Activated CD4-positive, alpha-beta memory T cell treated with anti-CD3 and anti-CD28 coated beads for 36 hours (primary cell): ENCODE measurements around the gene KRI1. TPM values are rescaled to one million over a fixed set of nuclear protein-coding genes. Genes with fewer than 3 reads are reported as not detected.
"Not testable (repeated sequence)": the region's sequence is repeated elsewhere in the genome, so short reads cannot be mapped to it uniquely, and the experiment has no call there.

ENCODE experiments used
- CTCF ChIA-PET: fragments of 350-600 bp; sonication (Branson Sonifier 250); formaldehyde crosslinking; loops from one replicate; lab custom pipeline; 2021; ENCODE audit warnings: antibody characterized with exemption, inconsistent platforms; lab: Charles Lee
- POLR2A ChIA-PET: fragments of 350-600 bp; sonication (Branson Sonifier 250); formaldehyde crosslinking; loops from one replicate; lab custom pipeline; 2021; ENCODE audit warnings: antibody characterized with exemption; lab: Charles Lee
- DNase-seq: peaks from one replicate; pipeline ENCODE4 v3.0.0-alpha.2; 2020
- H3K27ac Mint-ChIP-seq: one replicate; pipeline ENCODE4 v1.8.0; 2021; ENCODE audit warnings: mixed read lengths
- H3K27me3 Mint-ChIP-seq: one replicate; pipeline ENCODE4 v1.8.0; 2021; ENCODE audit warnings: mixed read lengths
- H3K36me3 Mint-ChIP-seq: one replicate; pipeline ENCODE4 v1.8.0; 2021; ENCODE audit warnings: mixed read lengths
- H3K4me1 Mint-ChIP-seq: one replicate; pipeline ENCODE4 v1.8.0; 2021; ENCODE audit warnings: low read depth, mixed read lengths
- H3K4me3 Mint-ChIP-seq: one replicate; pipeline ENCODE4 v1.8.0; 2021; ENCODE audit warnings: mild to moderate bottlenecking, mixed read lengths
- H3K9me3 Mint-ChIP-seq: one replicate; pipeline ENCODE4 v1.8.0; 2021; ENCODE audit warnings: mixed read lengths
- intact Hi-C: fragments of 100-400 bp; cut with micrococcal nuclease; formaldehyde crosslinking; loops from one replicate; pipeline ENCODE4 v1.15.1; 2023
- total RNA-seq, 2 experiments: library from RNA; stranded (reverse); gene quantifications; one replicate each; pipeline ENCODE4 v1.2.3, GENCODE V29; 2021

The KRI1 gene
- total RNA-seq, 2 experiments from 2014 or later = 46.2 to 52.3 TPM

DNA sequence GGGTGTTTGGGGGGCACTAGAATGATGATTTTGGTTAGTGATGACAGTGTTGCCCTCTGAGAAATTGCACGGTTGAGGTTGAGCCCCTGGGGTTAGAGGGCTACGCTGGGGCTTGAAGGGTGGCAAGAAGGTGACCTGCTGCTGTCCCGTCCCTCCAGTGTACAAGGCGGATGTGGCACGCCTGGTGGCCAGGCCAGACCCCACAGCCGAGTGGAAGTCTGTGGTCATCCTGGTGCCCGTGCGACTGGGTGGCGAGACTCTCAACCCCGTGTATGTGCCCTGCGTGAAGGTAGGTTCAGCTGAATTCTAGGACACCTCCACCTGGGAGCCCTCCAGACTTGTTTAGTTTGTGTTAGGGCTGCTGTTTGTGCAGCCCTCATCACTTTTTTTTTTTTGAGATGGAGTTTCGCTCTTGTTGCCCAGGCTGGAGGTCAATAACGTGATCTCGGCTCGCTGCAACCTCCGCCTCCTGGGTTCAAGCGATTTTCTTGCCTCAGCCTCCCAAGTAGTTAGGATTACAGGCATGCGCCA lies 17.0 kb downstream of the KRI1 start:
- intact Hi-C loops = no loop called here
- H3K4me1 Mint-ChIP-seq = peaks cover 25% of the 10 kb centered on the region
- POLR2A ChIA-PET = no interaction called here
- no peak overlapping the region for H3K4me3 Mint-ChIP-seq
- H3K9me3 Mint-ChIP-seq = no peaks in the 10 kb centered on the region
- DNase-seq = no peak
- H3K27me3 Mint-ChIP-seq = no peaks in the 10 kb centered on the region
- H3K27ac Mint-ChIP-seq = no peak overlapping the region
- CTCF ChIA-PET = no interaction called here
- peaks cover 25% of the 10 kb centered on the region for H3K36me3 Mint-ChIP-seq

DNA sequence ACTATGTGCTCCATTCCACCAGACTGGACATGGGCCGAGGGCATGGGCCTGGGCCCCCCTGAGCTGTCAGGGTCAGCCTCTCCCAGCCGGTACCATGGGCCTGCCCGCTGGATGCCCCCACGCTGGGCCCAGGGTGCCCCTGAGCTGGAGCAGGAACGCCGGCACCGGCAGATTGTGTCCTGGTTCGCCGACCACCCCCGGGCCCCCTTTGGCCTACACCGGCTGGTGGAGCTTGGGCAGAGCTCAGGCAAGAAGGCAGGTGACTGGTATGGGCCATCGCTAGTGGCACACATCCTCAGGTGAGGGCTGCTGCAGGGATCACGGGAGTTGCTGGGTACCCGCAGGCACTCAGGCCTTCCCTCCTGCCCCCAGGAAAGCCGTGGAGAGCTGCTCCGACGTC lies 19.0 kb downstream of the KRI1 start:
- H3K36me3 Mint-ChIP-seq = peaks cover 9% of the 10 kb centered on the region
- H3K27me3 Mint-ChIP-seq = no peaks in the 10 kb centered on the region
- POLR2A ChIA-PET = no interaction called here
- intact Hi-C loops = no loop called here
- no peak overlapping the region for H3K27ac Mint-ChIP-seq
- H3K4me1 Mint-ChIP-seq = peaks cover 14% of the 10 kb centered on the region
- DNase-seq = no peak
- H3K4me3 Mint-ChIP-seq = no peak overlapping the region
- CTCF ChIA-PET = interaction anchor here (1.3 kb wide), 1 partner anchor 111 kb away, joined by 5 read pairs; no protein-coding TSS in a partner anchor
- H3K9me3 Mint-ChIP-seq = no peaks in the 10 kb centered on the region

DNA sequence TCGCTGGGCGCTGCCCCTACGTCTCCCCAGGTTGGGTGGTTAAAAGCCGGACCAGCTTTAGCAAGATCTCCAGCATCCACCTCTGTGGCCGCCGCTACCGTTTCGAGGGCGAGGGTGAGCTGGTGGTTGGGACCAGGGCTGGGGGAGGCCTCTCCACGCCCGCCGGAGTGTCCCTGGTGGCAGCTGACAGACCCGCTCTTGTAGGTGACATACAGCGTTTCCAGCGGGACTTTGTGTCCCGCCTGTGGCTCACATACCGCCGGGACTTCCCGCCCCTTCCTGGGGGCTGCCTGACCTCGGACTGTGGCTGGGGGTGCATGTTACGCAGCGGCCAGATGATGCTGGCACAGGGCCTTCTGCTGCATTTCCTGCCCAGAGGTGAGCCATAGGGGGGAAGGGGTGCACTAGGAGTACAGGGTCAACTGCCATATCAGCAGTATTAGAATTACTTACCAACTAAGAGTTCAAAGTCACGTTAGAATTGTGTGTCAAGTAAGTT lies 21.0 kb downstream of the KRI1 start:
- Mint-ChIP-seq H3K27me3 (peaks cover 4% of the 10 kb centered on the region), H3K36me3 (peaks cover 3% of the 10 kb centered on the region), H3K4me1 (peaks cover 14% of the 10 kb centered on the region), H3K9me3 (no peaks in the 10 kb centered on the region), H3K4me3 (peak overlapping the region; percentile 88), H3K27ac (peak overlapping the region; percentile 84)
- peak; percentile 45 for DNase-seq
- ChIA-PET POLR2A (no interaction called here), CTCF (no interaction called here)
- intact Hi-C loops = loop anchor here (5.0 kb wide), 1 partner anchor 38 kb away; no protein-coding TSS in a partner anchor

DNA sequence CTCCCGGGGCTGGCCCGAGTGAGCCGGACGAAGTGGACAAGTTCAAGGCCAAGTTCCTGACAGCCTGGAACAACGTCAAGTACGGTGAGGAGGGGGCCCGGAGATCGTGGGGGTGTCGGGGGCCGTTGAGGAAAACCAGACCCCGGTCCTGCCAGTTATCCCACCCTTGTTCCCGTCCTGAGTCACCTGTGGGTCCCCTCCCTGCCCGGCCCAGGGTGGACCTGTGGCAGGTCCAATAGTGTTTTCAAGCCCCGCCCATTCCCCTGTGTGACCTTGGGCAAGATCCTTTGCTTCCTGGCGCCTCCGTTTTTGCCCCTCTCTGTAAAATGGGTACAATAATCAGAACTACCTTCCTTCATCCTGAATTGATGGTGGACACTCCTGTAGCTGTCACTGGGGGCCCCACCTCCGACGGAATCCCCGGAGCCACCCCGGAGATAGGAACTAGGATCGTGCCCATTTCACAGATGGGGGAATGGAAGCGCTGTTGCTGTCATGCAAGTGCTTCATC lies 21.5 kb downstream of the KRI1 start:
- ChIA-PET POLR2A (no interaction called here), CTCF (no interaction called here)
- peaks cover 3% of the 10 kb centered on the region for H3K36me3 Mint-ChIP-seq

DNA sequence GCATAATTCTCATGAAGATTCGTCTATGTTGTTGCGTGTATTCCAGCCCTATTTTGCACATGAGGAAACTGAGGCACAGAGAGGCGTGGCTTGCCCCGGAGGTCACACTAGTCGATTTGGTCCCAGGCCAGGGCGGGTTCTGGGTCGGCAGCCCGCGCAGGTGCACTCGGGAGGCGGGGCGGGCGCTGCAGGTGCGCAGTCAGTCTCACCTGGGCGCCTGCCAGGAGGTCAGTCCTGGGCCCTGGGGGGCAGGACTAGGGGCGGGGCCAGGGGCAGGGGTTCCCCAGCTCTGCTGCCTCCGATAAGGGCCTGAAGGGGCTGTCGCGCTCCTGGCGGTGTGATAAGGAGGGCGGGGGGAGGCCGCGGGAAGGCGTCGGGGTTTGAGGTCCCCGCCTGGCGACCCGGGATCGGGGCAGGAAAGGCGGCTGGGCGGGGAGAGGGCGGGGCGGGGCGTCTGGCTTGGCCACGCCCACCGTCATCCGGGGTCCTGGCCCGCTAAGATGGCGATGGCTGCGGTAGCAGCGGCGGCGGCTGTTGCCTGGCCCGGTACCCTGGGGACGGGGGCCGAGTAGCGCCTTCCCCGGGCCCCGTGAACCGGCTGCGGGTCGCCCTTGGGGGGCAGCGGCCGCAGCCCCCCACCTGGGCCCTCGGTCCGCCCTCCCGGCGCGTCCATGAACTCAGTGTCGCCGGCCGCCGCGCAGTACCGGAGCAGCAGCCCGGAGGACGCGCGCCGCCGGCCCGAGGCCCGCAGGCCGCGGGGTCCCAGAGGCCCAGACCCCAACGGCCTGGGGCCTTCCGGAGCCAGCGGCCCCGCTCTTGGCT lies 22.2 kb downstream of the KRI1 start, which contains the start of gene ATG4D:
Gene ATG4D (plus strand): TSS at position 485 of the 822 bp plus-strand sequence. CDS start 187 bp downstream, at position 672.
- Mint-ChIP-seq H3K4me3 (peak within 1 kb of the TSS; percentile 88), H3K27ac (peak within 1 kb of the TSS; percentile 84), H3K27me3 (peaks cover 8% of the 10 kb centered on the region), H3K9me3 (no peaks in the 10 kb centered on the region), H3K4me1 (peaks cover 14% of the 10 kb centered on the region), H3K36me3 (peaks cover 3% of the 10 kb centered on the region)
- ChIA-PET CTCF (interaction anchor here (1.5 to 2.7 kb wide), 4 partner anchors 9 to 60 kb away, joined by 3 to 18 read pairs (median 7); no protein-coding TSS in a partner anchor), POLR2A (interaction anchor here (1.0 kb wide), 1 partner anchor 35 kb away, joined by 4 read pairs; no protein-coding TSS in a partner anchor)
- DNase-seq = peak; percentile 85
- intact Hi-C loops = loop anchor here (1.0 to 5.0 kb wide), 2 partner anchors 26 to 36 kb away; no protein-coding TSS in a partner anchor

More for the DNA sequence above, 21.5 kb downstream of the KRI1 start:
- DNase-seq = peak; percentile 38
- intact Hi-C loops = loop anchor here (5.0 kb wide), 1 partner anchor 37 kb away; no protein-coding TSS in a partner anchor
- no peaks in the 10 kb centered on the region for H3K9me3 Mint-ChIP-seq
- peaks cover 4% of the 10 kb centered on the region for H3K27me3 Mint-ChIP-seq
- peak overlapping the region; percentile 88 for H3K4me3 Mint-ChIP-seq
- H3K27ac Mint-ChIP-seq = peak overlapping the region; percentile 84
- H3K4me1 Mint-ChIP-seq = peaks cover 14% of the 10 kb centered on the region

DNA sequence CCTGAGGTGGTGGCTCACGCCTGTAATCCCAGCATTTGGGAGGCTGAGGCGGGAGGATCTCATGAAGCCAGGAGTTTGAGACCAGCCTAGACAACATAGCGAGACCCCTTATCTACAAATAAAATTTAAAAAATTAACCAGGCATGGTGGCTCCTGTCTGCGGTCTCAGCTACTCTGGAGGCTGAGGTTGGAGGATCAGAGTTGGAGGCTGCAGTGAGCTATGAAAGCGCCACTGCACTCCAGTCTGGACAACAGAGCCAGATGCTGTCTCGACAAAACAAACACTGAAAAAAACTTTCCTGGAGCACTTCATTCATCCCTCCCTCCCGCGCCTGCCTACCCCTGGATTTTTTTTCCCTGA lies 22.8 kb downstream of the KRI1 start:
- no peak for DNase-seq
- Mint-ChIP-seq H3K9me3 (no peaks in the 10 kb centered on the region), H3K4me3 (peak overlapping the region; percentile 68), H3K27ac (peak overlapping the region; percentile 65), H3K27me3 (peaks cover 10% of the 10 kb centered on the region), H3K36me3 (peaks cover 3% of the 10 kb centered on the region), H3K4me1 (peaks cover 14% of the 10 kb centered on the region)
- intact Hi-C loops = loop anchor here (1.0 to 5.0 kb wide), 2 partner anchors 26 to 36 kb away; no protein-coding TSS in a partner anchor
- ChIA-PET POLR2A (interaction anchor here (0.6 to 1.0 kb wide), 2 partner anchors 13 to 35 kb away, joined by 3 to 4 read pairs; no protein-coding TSS in a partner anchor), CTCF (interaction anchor here (0.7 to 2.7 kb wide), 9 partner anchors 9 to 174 kb away, joined by 3 to 18 read pairs (median 4); partner anchors contain the start of genes CDKN2D and DNM2)

DNA sequence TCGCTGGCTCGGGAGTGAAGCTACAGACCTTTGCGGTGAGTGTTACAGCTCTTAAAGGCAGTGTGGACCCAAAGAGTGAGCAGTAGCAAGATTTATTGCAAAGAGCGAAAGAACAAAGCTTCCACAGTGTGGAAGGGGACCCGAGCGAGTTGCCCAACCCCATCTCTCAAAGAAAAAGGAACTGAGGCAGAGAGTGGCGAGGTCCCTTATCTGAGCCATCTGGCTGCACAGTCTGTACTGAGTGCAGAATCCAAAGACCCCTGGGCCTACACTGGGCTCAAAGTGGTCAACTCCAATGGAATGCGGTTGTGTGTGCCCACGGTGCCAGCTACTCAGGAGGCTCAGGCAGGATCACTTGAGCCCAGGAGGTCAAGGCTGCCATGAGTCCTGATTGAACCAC lies 26.8 kb downstream of the KRI1 start:
- DNase-seq, intact Hi-C loops, H3K4me3 Mint-ChIP-seq, POLR2A ChIA-PET, H3K27ac Mint-ChIP-seq, H3K9me3 Mint-ChIP-seq, H3K36me3 Mint-ChIP-seq, CTCF ChIA-PET, H3K4me1 Mint-ChIP-seq: not testable (repeated sequence)
- H3K27me3 Mint-ChIP-seq = peaks cover 16% of the 10 kb centered on the region

DNA sequence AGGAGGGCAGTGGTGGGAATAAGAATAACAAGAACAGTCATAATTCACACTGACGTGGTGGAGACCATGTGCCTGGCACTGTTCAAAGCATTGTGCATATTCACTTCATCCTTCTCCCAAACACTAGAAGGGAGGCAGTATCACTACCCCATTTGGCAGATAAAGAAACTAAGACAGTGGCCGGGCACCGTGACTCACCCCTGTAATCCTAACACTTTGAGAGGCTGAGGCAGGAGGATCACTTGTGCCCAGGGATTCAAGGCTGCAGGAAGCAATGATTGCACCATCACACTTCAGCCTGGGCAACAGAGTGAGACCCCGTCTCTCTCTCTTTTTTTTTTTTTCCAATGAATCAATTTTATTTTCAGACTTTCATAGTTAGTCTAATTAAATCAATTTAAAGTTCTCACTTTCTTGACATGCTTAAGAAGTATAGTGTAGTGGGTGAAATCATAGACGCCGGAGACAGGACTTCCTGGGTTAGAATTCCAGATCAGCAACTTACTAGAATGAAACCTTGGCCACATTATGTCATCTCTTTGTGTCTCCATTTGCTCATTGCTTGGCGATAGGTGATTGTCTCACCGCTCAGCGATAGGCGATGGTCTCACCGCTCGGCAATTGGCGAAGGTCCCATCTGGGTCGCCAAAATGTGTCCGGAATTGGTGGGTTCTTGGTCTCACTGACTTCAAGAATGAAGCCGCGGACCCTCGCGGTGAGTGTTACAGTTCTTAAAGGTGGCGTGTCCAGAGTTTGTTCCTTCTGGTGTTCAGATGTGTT lies 27.4 kb downstream of the KRI1 start:
- Mint-ChIP-seq H3K4me3 (no peak overlapping the region), H3K9me3 (no peaks in the 10 kb centered on the region), H3K27me3 (peaks cover 20% of the 10 kb centered on the region), H3K36me3 (no peaks in the 10 kb centered on the region), H3K27ac (no peak overlapping the region), H3K4me1 (peaks cover 3% of the 10 kb centered on the region)
- CTCF ChIA-PET = interaction anchor here (0.5 to 1.0 kb wide), 2 partner anchors 30 to 413 kb away, joined by 3 to 4 read pairs; no protein-coding TSS in a partner anchor
- POLR2A ChIA-PET = no interaction called here
- DNase-seq = no peak
- intact Hi-C loops = no loop called here

DNA sequence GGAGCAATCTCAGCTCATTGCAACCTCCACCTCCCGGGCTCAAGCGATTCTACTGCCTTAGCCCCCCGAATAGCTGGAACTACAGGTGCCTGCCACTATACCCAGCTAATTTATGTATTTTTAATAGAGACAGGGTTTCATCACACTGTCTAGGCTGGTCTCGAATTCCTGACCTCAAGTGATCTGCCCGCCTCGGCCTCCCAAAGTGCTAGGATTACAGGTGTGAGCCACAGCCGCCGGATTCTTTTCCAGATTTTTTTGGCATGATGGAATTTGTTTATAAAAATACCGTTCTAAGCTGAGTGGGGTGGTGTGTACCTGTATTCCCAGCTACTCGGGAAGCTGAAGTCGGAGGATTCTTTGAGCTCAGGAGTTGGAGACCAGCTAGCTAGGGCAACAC lies 28.1 kb downstream of the KRI1 start:
- H3K4me1 Mint-ChIP-seq = no peaks in the 10 kb centered on the region
- no peak for DNase-seq
- H3K4me3 Mint-ChIP-seq = no peak overlapping the region
- no peak overlapping the region for H3K27ac Mint-ChIP-seq
- H3K9me3 Mint-ChIP-seq = no peaks in the 10 kb centered on the region
- peaks cover 20% of the 10 kb centered on the region for H3K27me3 Mint-ChIP-seq
- intact Hi-C loops = no loop called here
- ChIA-PET POLR2A (interaction anchor here (0.6 kb wide), 1 partner anchor 539 kb away, joined by 3 read pairs; no protein-coding TSS in a partner anchor), CTCF (interaction anchor here (0.5 to 1.0 kb wide), 2 partner anchors 30 to 413 kb away, joined by 3 to 4 read pairs; no protein-coding TSS in a partner anchor)
- no peaks in the 10 kb centered on the region for H3K36me3 Mint-ChIP-seq

DNA sequence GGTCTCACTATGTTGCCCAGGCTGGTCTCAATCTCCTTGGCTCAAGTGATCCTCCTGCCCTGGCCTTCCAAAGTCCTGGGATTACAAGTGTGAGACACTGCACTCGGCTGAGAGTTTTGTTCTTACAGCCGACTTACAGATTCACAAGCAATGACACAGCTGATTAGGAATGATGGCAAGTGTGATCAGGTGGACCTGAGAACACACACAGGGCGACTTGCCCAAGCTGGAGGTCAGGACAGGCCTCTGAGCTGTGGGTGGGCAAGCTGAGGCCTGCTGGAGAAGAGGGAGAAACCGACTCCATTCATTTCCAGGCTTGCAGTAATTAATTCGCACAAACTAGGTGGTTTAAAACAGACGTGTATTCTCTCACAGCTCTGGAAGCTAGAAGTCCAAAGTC lies 30.2 kb downstream of the KRI1 start:
- Mint-ChIP-seq H3K9me3 (no peaks in the 10 kb centered on the region), H3K4me1 (no peaks in the 10 kb centered on the region), H3K4me3 (no peak overlapping the region), H3K27me3 (peaks cover 20% of the 10 kb centered on the region), H3K36me3 (no peaks in the 10 kb centered on the region), H3K27ac (no peak overlapping the region)
- ChIA-PET POLR2A (no interaction called here), CTCF (interaction anchor here (1.0 kb wide), 1 partner anchor 10 kb away, joined by 3 read pairs; no protein-coding TSS in a partner anchor)
- no peak for DNase-seq
- intact Hi-C loops = no loop called here
